Epithelial cell of proximal tubule (primary cell): ENCODE data around the gene FAM13B. TPM values are rescaled to one million over a fixed set of nuclear protein-coding genes. Genes with fewer than 3 reads are reported as not detected.
"Not testable (repeated sequence)": the region's sequence is repeated elsewhere in the genome, so short reads cannot be mapped to it uniquely, and the experiment has no call there.

ENCODE experiments used
- DNase-seq: peaks from one replicate; pipeline ENCODE4 v3.0.0-alpha.2; 2011; ENCODE audit warnings: low read depth
- H3K4me3 ChIP-seq: 2 replicates; pipeline ENCODE4 v1.5.1; 2011; ENCODE audit warnings: low read depth, mild to moderate bottlenecking, low read length
- CTCF ChIP-seq: conservative IDR thresholded peaks from 2 replicates; pipeline ENCODE4 v1.5.1; 2012; ENCODE audit warnings: low read depth, mild to moderate bottlenecking, low read length
- total RNA-seq: library from RNA; depleted of rRNA; stranded (reverse); fragments of >200 nt; gene quantifications from 2 replicates; pipeline ENCODE4 v1.2.3, GENCODE V29; 2015

The FAM13B gene
- total RNA-seq, 1 donor from 2014 or later = 4.0 TPM

GRCh38 chr5:137995749-137996128 lies 37.1 kb downstream of the FAM13B start:
- no peak for DNase-seq
- no peak for TF ChIP-seq CTCF
- H3K4me3 ChIP-seq = no peak overlapping the region

GRCh38 chr5:137995077-137995748 lies 37.7 kb downstream of the FAM13B start:
- DNase-seq = no peak
- no peak for TF ChIP-seq CTCF
- no peak overlapping the region for H3K4me3 ChIP-seq

- no peak for DNase-seq
- TF ChIP-seq CTCF = no peak
- H3K4me3 ChIP-seq = no peak overlapping the region
These were observed 38.3 kb downstream of the FAM13B start for GRCh38 chr5:137994556-137994955.

GRCh38 chr5:137989419-137989818 lies 43.5 kb downstream of the FAM13B start:
- TF ChIP-seq CTCF = no peak
- H3K4me3 ChIP-seq = no peak overlapping the region
- DNase-seq = no peak

- H3K4me3 ChIP-seq = no peak overlapping the region
- no peak for TF ChIP-seq CTCF
- DNase-seq = no peak
These were observed 57.7 kb downstream of the FAM13B start for GRCh38 chr5:137975208-137975607.

GRCh38 chr5:137970384-137970783 lies 62.5 kb downstream of the FAM13B start:
- DNase-seq, H3K4me3 ChIP-seq: not testable (repeated sequence)

- DNase-seq = no peak
- TF ChIP-seq CTCF = no peak
- no peak overlapping the region for H3K4me3 ChIP-seq
These were observed 72.1 kb downstream of the FAM13B start for GRCh38 chr5:137960819-137961218.
